Stomach smooth muscle (tissue), 2 donors: Measurements from ENCODE around the gene XPNPEP1.

Experiments used
- H3K27ac ChIP-seq: one replicate; pipeline ENCODE4 v1.7.0; 2013; ENCODE audit warnings: mild to moderate bottlenecking, low read length, inconsistent platforms
- H3K27me3 ChIP-seq, 2 donors: one replicate each; pipeline ENCODE4 v1.7.0; 2013; ENCODE audit warnings: low read length in 2 of 2; ENCODE audit not compliant: insufficient read depth in 2 of 2, control insufficient read depth in 1 of 2
- H3K36me3 ChIP-seq, 2 donors: one replicate each; pipeline ENCODE4 v1.7.0; 2013; ENCODE audit warnings: low read length in 2 of 2; ENCODE audit not compliant: control insufficient read depth in 2 of 2, insufficient read depth in 2 of 2
- H3K4me1 ChIP-seq: one replicate; pipeline ENCODE4 v1.7.0; 2013; ENCODE audit warnings: low read length; ENCODE audit not compliant: control insufficient read depth, insufficient read depth
- H3K4me3 ChIP-seq, 2 donors: one replicate each; pipeline ENCODE4 v1.7.0; 2013; ENCODE audit warnings: low read length in 2 of 2
- H3K9ac ChIP-seq, 2 donors: one replicate each; pipeline ENCODE4 v1.7.0; 2013; ENCODE audit warnings: low read length in 2 of 2, mild to moderate bottlenecking in 1 of 2
- H3K9me3 ChIP-seq, 2 donors: one replicate each; pipeline ENCODE4 v1.7.0; 2013; ENCODE audit warnings: low read length in 2 of 2; ENCODE audit not compliant: control insufficient read depth in 2 of 2
- donor health status: healthy.
- donor health status: Pancreatic carcinoma.

Gene XPNPEP1

GRCh38 chr10:109922976-109923921 is at the start of gene XPNPEP1:
XPNPEP1 (minus strand) TSS chr10:109923511; CDS start chr10:109923433, 78 bp downstream.
- Histone ChIP-seq H3K9ac (peak within 1 kb of the TSS; percentile 86 to 91), H3K4me1 (peaks cover 17% of the 10 kb centered on the region), H3K36me3 (no peaks in the 10 kb centered on the region), H3K27ac (peak within 1 kb of the TSS; percentile 87), H3K27me3 (no peaks in the 10 kb centered on the region), H3K9me3 (no peaks in the 10 kb centered on the region), H3K4me3 (peak within 1 kb of the TSS; percentile 77 to 83)

- Histone ChIP-seq H3K9me3 (no peaks in the 10 kb centered on the region), H3K27ac (no peak overlapping the region), H3K4me3 (no peak overlapping the region), H3K36me3 (no peaks in the 10 kb centered on the region), H3K9ac (no peak overlapping the region), H3K27me3 (no peaks in the 10 kb centered on the region), H3K4me1 (peaks cover 8% of the 10 kb centered on the region)
Observed at GRCh38 chr10:109972372-109973001, 49.2 kb upstream of the XPNPEP1 start.

GRCh38 chr10:109971634-109972033 is 48.3 kb upstream of the XPNPEP1 start:
- Histone ChIP-seq H3K27me3 (no peaks in the 10 kb centered on the region), H3K36me3 (no peaks in the 10 kb centered on the region), H3K27ac (no peak overlapping the region), H3K9me3 (no peaks in the 10 kb centered on the region), H3K9ac (no peak overlapping the region), H3K4me1 (peaks cover 16% of the 10 kb centered on the region), H3K4me3 (no peak overlapping the region)

- no peaks in the 10 kb centered on the region for H3K36me3 ChIP-seq
- H3K9ac ChIP-seq, result no peak overlapping the region
- H3K4me1 ChIP-seq, result peaks cover 26% of the 10 kb centered on the region
- no peak overlapping the region for H3K4me3 ChIP-seq
- no peaks in the 10 kb centered on the region for H3K9me3 ChIP-seq
- no peak overlapping the region for H3K27ac ChIP-seq
- H3K27me3 ChIP-seq, result no peaks in the 10 kb centered on the region
Observed at GRCh38 chr10:109969760-109970346, 46.5 kb upstream of the XPNPEP1 start.

GRCh38 chr10:109968953-109969759 is 45.8 kb upstream of the XPNPEP1 start:
- no peaks in the 10 kb centered on the region for H3K36me3 ChIP-seq
- no peaks in the 10 kb centered on the region for H3K27me3 ChIP-seq
- peaks cover 26% of the 10 kb centered on the region for H3K4me1 ChIP-seq
- H3K4me3 ChIP-seq, result no peak overlapping the region
- no peak overlapping the region for H3K9ac ChIP-seq
- no peak overlapping the region for H3K27ac ChIP-seq
- no peaks in the 10 kb centered on the region for H3K9me3 ChIP-seq

- H3K36me3 ChIP-seq, result no peaks in the 10 kb centered on the region
- H3K9me3 ChIP-seq, result no peaks in the 10 kb centered on the region
- H3K27me3 ChIP-seq, result no peaks in the 10 kb centered on the region
- H3K4me3 ChIP-seq, result no peak overlapping the region
- no peak overlapping the region for H3K9ac ChIP-seq
- H3K4me1 ChIP-seq, result peaks cover 26% of the 10 kb centered on the region
- no peak overlapping the region for H3K27ac ChIP-seq
Observed at GRCh38 chr10:109967739-109968088, 44.4 kb upstream of the XPNPEP1 start.

GRCh38 chr10:109966961-109967738 is 43.8 kb upstream of the XPNPEP1 start:
- Histone ChIP-seq H3K4me1 (peaks cover 26% of the 10 kb centered on the region), H3K4me3 (no peak overlapping the region), H3K9me3 (no peaks in the 10 kb centered on the region), H3K9ac (no peak overlapping the region), H3K27ac (peak overlapping the region; percentile 24), H3K27me3 (no peaks in the 10 kb centered on the region), H3K36me3 (no peaks in the 10 kb centered on the region)

- Histone ChIP-seq H3K27ac (no peak overlapping the region), H3K36me3 (no peaks in the 10 kb centered on the region), H3K9ac (no peak overlapping the region), H3K4me1 (peaks cover 22% of the 10 kb centered on the region), H3K27me3 (no peaks in the 10 kb centered on the region), H3K9me3 (no peaks in the 10 kb centered on the region), H3K4me3 (no peak overlapping the region)
Observed at GRCh38 chr10:109964318-109964717, 41.0 kb upstream of the XPNPEP1 start.

- Histone ChIP-seq H3K4me3 (no peak overlapping the region), H3K27ac (no peak overlapping the region), H3K9ac (no peak overlapping the region), H3K4me1 (peaks cover 19% of the 10 kb centered on the region), H3K27me3 (no peaks in the 10 kb centered on the region), H3K9me3 (no peaks in the 10 kb centered on the region), H3K36me3 (no peaks in the 10 kb centered on the region)
Observed at GRCh38 chr10:109963439-109963838, 40.1 kb upstream of the XPNPEP1 start.

- no peak overlapping the region for H3K27ac ChIP-seq
- no peaks in the 10 kb centered on the region for H3K9me3 ChIP-seq
- no peak overlapping the region for H3K9ac ChIP-seq
- H3K4me1 ChIP-seq, result peaks cover 15% of the 10 kb centered on the region
- H3K4me3 ChIP-seq, result no peak overlapping the region
- no peaks in the 10 kb centered on the region for H3K27me3 ChIP-seq
- no peaks in the 10 kb centered on the region for H3K36me3 ChIP-seq
Observed at GRCh38 chr10:109962247-109962646, 38.9 kb upstream of the XPNPEP1 start.
